ENCODE measurements around the gene EVA1B. TPM values are rescaled to one million over a fixed set of nuclear protein-coding genes. Genes with fewer than 3 reads are reported as not detected.

EVA1B gene
- total RNA-seq, 1 experiment from 2014 or later: 25.1 TPM

DNA sequence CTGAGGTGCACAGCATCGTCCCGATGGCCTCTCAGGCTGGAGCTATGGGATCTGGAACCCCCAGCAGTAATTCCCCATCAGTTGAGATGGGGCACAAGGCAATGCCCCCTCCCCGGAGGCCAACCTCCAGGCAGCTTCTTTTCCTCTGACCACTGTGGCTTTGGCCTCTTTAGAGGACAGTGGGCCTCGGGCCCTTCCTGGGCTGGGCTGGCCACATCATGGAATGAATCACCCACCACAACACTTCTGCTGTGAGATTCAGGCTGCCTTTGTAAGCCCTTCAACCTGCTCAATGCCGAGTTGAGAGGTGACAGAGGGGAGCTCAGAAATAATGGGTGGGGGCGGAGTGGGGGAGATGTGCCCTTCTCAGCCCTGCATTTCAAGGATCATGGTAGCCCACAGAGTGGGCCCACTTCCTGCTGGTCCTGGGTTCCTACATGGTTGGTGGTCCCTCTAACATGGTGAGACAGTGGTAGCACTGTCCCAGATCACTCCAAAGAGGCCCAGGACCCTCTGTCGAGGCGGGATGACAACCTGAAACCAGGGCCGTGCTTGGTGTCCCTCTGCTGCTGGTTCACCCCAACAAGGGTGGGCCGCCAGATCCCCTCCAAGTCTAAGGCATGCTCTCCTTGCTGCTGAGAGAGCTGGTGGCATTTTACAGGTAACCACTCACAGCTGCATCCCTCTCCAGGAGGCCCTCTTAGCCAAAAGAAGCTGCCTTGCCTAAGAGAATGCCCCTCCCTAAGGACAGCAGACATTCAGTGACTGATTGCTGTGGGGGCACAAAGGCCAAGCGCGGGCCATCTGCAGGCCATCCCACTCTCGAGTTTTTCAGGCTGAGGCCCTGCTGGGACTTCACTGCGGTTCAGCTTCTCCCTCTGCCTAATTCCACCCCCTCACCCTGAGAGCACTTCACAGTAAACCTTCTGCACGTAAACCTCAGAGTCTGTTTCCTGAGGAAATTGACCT lies 29.7 kb upstream of the EVA1B start:
- intact Hi-C loops (cut with micrococcal nuclease): no loop called here
- H3K27ac ChIP-seq (ENCODE audit: low read depth, low read length): 0 out of 2 replicates have a peak overlapping the region, but pooled peaks have one; percentile 25

More for the DNA sequence above, 29.7 kb upstream of the EVA1B start:
- no peaks in the 10 kb centered on the region for H3K79me2 ChIP-seq (ENCODE audit: insufficient read depth, low read length)
- H3K9me3 ChIP-seq (ENCODE audit: control insufficient read depth in 1 of 2, insufficient read depth in 1 of 2, low read depth in 1 of 2, low read length in 2 of 2): no peaks in the 10 kb centered on the region
- peak overlapping the region; percentile 78 for H3K4me2 ChIP-seq (ENCODE audit: low read length)
- RAD21 ChIA-PET (ENCODE audit: low non-redundant PET in 1 of 2, low total read pairs in 2 of 2, uncharacterized antibody in 2 of 2, unreplicated experiment in 2 of 2): interaction anchor here in 1 of 2 experiments (0.7 kb wide), 1 partner anchor 88 kb away, joined by 3 read pairs; no protein-coding TSS in a partner anchor
- ATAC-seq: no peak
- BruUV-seq (replicated peaks): no TSS peak
- H4K20me1 ChIP-seq (ENCODE audit: insufficient read depth): no peaks in the 10 kb centered on the region
- no peak overlapping the region for H2AFZ ChIP-seq (ENCODE audit: low read depth, low read length, poor library complexity, severe bottlenecking)
- peaks cover 18 to 32% of the 10 kb centered on the region in 2 experiments; a peak in 3 of 4 replicates for H3K36me3 ChIP-seq (ENCODE audit: control insufficient read depth in 1 of 2, insufficient read depth in 2 of 2, low read length in 2 of 2)
- H3K9me2 ChIP-seq (ENCODE audit: insufficient read depth): no peaks in the 10 kb centered on the region
- no peaks in the 10 kb centered on the region for H3K27me3 ChIP-seq (ENCODE audit: insufficient read depth, low read length)
- peak overlapping the region; percentile 63; the same call in 1 of the 2 replicates for H3K9ac ChIP-seq (ENCODE audit: low read length)
- H3K4me3 ChIP-seq (replicated peaks in 1 of 2; ENCODE audit: low read depth in 1 of 2, low read length in 2 of 2): no peak overlapping the region
- no peak for DNase-seq (ENCODE audit: low read depth, low spot score)
- CTCF ChIA-PET: no interaction called here
- POLR2A ChIA-PET: no interaction called here
- H3K4me1 ChIP-seq (ENCODE audit: control insufficient read depth in 1 of 2, insufficient read depth in 2 of 2, low read length in 2 of 2): peaks cover 6 to 50% of the 10 kb centered on the region in 2 experiments; a peak in 3 of 4 replicates
- TF ChIP-seq TCF7L2 (IDR thresholded peaks at IDR 0.05; ENCODE audit: borderline replicate concordance, extremely low read depth, insufficient read depth, insufficient read length): no peak
- no peak for TF ChIP-seq SRF (IDR thresholded peaks at IDR 0.05; ENCODE audit: low read depth)
- TF ChIP-seq, protein P1, sequence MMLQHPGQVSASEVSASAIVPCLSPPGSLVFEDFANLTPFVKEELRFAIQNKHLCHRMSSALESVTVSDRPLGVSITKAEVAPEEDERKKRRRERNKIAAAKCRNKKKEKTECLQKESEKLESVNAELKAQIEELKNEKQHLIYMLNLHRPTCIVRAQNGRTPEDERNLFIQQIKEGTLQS (IDR thresholded peaks at IDR 0.05): no peak
- TF ChIP-seq FOSL1 (IDR thresholded peaks at IDR 0.05; ENCODE audit: low read depth): no peak
- TF ChIP-seq ZFX (IDR thresholded peaks at IDR 0.05): no peak
- no peak for TF ChIP-seq SP1 (IDR thresholded peaks at IDR 0.05; ENCODE audit: low read depth)
- TF ChIP-seq JUND (IDR thresholded peaks at IDR 0.05): no peak
- no peak for TF ChIP-seq EGR1 (IDR thresholded peaks at IDR 0.05; ENCODE audit: low read depth)
- TF ChIP-seq CEBPB (IDR thresholded peaks at IDR 0.05; ENCODE audit: low read depth): no peak
- TF ChIP-seq YY1 (IDR thresholded peaks at IDR 0.05; ENCODE audit: extremely low read depth, insufficient replicate concordance, low read depth, low read length): no peak
- no peak for TF ChIP-seq CBX3 (IDR thresholded peaks at IDR 0.05; ENCODE audit: low read depth)
